Stimulated activated memory B cell treated with anti-CD40 and anti-IgM and Interleukin-4, amounts not matched to agents 10 μg/mL and 1 μg/mL and 100 μg/mL, for 72 hours (primary cell): ENCODE data around the gene SNX33.
"Not testable (repeated sequence)": the region's sequence is repeated elsewhere in the genome, so short reads cannot be mapped to it uniquely, and the experiment has no call there.

ENCODE experiments used
- ATAC-seq: fragments of 150-1000 bp; cut with Tn5 transposase; 2 replicates; pipeline ENCODE4 v1.10.0; 2021
- H3K27ac Mint-ChIP-seq: one replicate; pipeline ENCODE4 v1.8.0; 2022; ENCODE audit warnings: mild to moderate bottlenecking, mixed read lengths
- H3K27me3 Mint-ChIP-seq: one replicate; pipeline ENCODE4 v1.8.0; 2022; ENCODE audit warnings: mixed read lengths
- H3K36me3 Mint-ChIP-seq: one replicate; pipeline ENCODE4 v1.8.0; 2022; ENCODE audit warnings: mixed read lengths
- H3K4me1 Mint-ChIP-seq: one replicate; pipeline ENCODE4 v1.8.0; 2022; ENCODE audit warnings: mixed read lengths
- H3K4me3 Mint-ChIP-seq: one replicate; pipeline ENCODE4 v1.8.0; 2022; ENCODE audit warnings: mild to moderate bottlenecking, moderate library complexity, mixed read lengths
- H3K9me3 Mint-ChIP-seq: one replicate; pipeline ENCODE4 v1.8.0; 2022; ENCODE audit warnings: mixed read lengths

Gene SNX33

GRCh38 chr15:75682181-75683135 lies 34.7 kb downstream of the SNX33 start:
- Mint-ChIP-seq H3K4me1 (peaks cover 6% of the 10 kb centered on the region), H3K27me3 (peaks cover 3% of the 10 kb centered on the region), H3K4me3 (no peak overlapping the region)

DNA sequence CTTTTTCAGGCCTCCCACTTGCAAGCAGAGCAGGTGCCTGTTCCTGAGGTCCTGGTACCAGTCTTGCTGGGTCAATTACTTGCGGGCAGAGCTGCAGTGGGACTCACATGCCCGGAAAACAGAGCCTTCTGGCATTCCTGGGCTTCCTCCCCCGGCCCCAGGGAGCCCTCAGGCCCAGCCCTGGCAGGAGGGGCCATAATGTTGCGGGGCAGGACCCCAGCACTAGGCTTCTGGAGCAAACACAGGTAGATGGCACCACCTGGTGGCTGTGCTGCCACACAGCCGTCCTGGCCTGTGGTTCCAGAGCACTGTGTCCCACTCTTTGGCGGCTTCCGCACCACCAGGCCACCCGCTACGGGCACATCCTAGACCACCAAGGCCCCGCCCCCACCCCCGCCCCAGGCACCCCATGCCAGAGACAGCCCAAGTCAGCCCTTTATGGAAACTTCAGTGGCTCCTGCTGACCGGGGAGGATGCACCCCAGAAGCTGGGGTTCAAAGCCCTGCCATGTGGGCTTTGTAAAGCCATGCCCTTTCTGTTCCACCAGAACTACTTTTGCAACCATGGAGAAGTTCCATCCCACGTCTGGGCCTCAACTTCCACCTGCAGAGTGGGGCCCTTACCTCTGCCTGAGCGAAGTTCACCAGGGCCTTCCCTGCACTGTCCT lies 36.1 kb downstream of the SNX33 start:
- H3K27ac Mint-ChIP-seq: not testable (repeated sequence)

More at GRCh38 chr15:75682181-75683135, 34.7 kb downstream of the SNX33 start:
- H3K9me3 Mint-ChIP-seq: no peaks in the 10 kb centered on the region
- no peak overlapping the region for H3K27ac Mint-ChIP-seq
- no peak for ATAC-seq
- no peaks in the 10 kb centered on the region for H3K36me3 Mint-ChIP-seq

GRCh38 chr15:75684648-75685047 lies 36.9 kb downstream of the SNX33 start:
- Mint-ChIP-seq H3K4me3 (no peak overlapping the region), H3K4me1 (no peaks in the 10 kb centered on the region), H3K27me3 (peaks cover 15% of the 10 kb centered on the region), H3K9me3 (no peaks in the 10 kb centered on the region), H3K36me3 (no peaks in the 10 kb centered on the region), H3K27ac (no peak overlapping the region)
- ATAC-seq: no peak

More for the DNA sequence above, 36.1 kb downstream of the SNX33 start:
- not testable (repeated sequence) for H3K4me3 Mint-ChIP-seq, H3K4me1 Mint-ChIP-seq, H3K36me3 Mint-ChIP-seq, H3K9me3 Mint-ChIP-seq
- peaks cover 15% of the 10 kb centered on the region for H3K27me3 Mint-ChIP-seq
- ATAC-seq: peak; percentile 82

DNA sequence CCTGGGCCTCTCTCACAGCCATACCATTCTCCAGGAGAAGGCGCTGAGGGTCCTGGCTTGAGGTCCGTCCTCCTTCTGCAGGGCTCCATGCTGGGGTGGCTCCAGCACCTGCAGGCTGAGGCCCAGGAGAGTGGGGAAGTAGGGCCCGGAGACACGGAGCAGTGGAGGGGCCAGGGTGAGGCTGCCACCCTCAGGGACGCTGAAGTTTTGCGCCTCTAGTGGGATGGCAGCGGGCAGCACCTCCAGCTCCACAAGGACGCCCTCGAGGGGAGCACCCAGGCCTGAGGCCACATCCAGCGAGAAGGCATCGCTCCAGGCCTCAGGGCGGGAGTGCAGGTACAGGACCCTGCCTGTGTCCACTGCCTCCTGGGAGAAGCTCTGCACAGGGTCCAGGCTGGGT lies 37.5 kb downstream of the SNX33 start:
- ATAC-seq: no peak

GRCh38 chr15:75686212-75686642 lies 38.5 kb downstream of the SNX33 start:
- not testable (repeated sequence) for H3K27ac Mint-ChIP-seq, H3K9me3 Mint-ChIP-seq, H3K4me3 Mint-ChIP-seq, H3K4me1 Mint-ChIP-seq, H3K36me3 Mint-ChIP-seq
- ATAC-seq: peak; percentile 73
- H3K27me3 Mint-ChIP-seq: peaks cover 15% of the 10 kb centered on the region

More for the DNA sequence above, 37.5 kb downstream of the SNX33 start:
- Mint-ChIP-seq H3K9me3 (no peaks in the 10 kb centered on the region), H3K27me3 (peaks cover 15% of the 10 kb centered on the region), H3K4me3 (no peak overlapping the region), H3K36me3 (no peaks in the 10 kb centered on the region), H3K4me1 (no peaks in the 10 kb centered on the region), H3K27ac (no peak overlapping the region)

GRCh38 chr15:75687486-75688277 lies 40.0 kb downstream of the SNX33 start:
- no peaks in the 10 kb centered on the region for H3K36me3 Mint-ChIP-seq
- no peak overlapping the region for H3K4me3 Mint-ChIP-seq
- ATAC-seq: no peak
- H3K4me1 Mint-ChIP-seq: peaks cover 7% of the 10 kb centered on the region
- no peak overlapping the region for H3K27ac Mint-ChIP-seq
- peaks cover 22% of the 10 kb centered on the region for H3K27me3 Mint-ChIP-seq
- H3K9me3 Mint-ChIP-seq: no peaks in the 10 kb centered on the region

GRCh38 chr15:75688278-75688557 lies 40.5 kb downstream of the SNX33 start:
- H3K4me3 Mint-ChIP-seq: no peak overlapping the region
- H3K36me3 Mint-ChIP-seq: no peaks in the 10 kb centered on the region
- H3K4me1 Mint-ChIP-seq: peaks cover 8% of the 10 kb centered on the region
- no peak overlapping the region for H3K27ac Mint-ChIP-seq
- no peaks in the 10 kb centered on the region for H3K9me3 Mint-ChIP-seq
- H3K27me3 Mint-ChIP-seq: peaks cover 26% of the 10 kb centered on the region
- no peak for ATAC-seq

GRCh38 chr15:75688831-75689230 lies 41.1 kb downstream of the SNX33 start:
- no peak overlapping the region for H3K27ac Mint-ChIP-seq
- peaks cover 14% of the 10 kb centered on the region for H3K4me1 Mint-ChIP-seq
- ATAC-seq: no peak
- peaks cover 26% of the 10 kb centered on the region for H3K27me3 Mint-ChIP-seq
- no peak overlapping the region for H3K4me3 Mint-ChIP-seq
- H3K36me3 Mint-ChIP-seq: no peaks in the 10 kb centered on the region
- no peaks in the 10 kb centered on the region for H3K9me3 Mint-ChIP-seq

- not testable (repeated sequence) for H3K9me3 Mint-ChIP-seq, H3K4me3 Mint-ChIP-seq, ATAC-seq, H3K36me3 Mint-ChIP-seq, H3K27ac Mint-ChIP-seq
- Mint-ChIP-seq H3K27me3 (peaks cover 27% of the 10 kb centered on the region), H3K4me1 (peaks cover 20% of the 10 kb centered on the region)
Measured at GRCh38 chr15:75689429-75689828, 41.7 kb downstream of the SNX33 start.

DNA sequence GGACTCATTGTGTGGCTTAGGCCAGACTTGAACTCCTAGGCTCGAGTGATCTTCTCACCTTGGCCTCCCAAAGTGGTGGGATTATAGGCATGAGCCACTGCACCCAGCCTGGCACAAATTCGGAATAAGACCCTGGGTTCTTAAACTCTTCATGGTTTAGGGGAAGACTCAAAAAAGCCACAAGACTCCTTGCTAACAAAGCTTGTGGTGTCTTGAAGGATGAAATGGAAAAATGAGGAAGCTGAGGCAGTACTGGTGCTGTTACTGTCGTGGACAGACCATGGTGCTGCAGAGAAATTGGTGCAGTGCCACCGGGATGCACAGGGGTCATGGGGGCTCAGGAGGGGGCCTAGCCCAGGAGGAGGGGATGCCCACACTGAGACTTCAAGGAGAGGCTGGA lies 44.6 kb downstream of the SNX33 start:
- Mint-ChIP-seq H3K4me1 (peaks cover 41% of the 10 kb centered on the region), H3K27me3 (peaks cover 38% of the 10 kb centered on the region)
- not testable (repeated sequence) for H3K27ac Mint-ChIP-seq, H3K9me3 Mint-ChIP-seq, ATAC-seq, H3K36me3 Mint-ChIP-seq, H3K4me3 Mint-ChIP-seq

- Mint-ChIP-seq H3K4me1 (peaks cover 48% of the 10 kb centered on the region), H3K27me3 (peaks cover 31% of the 10 kb centered on the region)
- H3K27ac Mint-ChIP-seq, H3K36me3 Mint-ChIP-seq, ATAC-seq, H3K4me3 Mint-ChIP-seq, H3K9me3 Mint-ChIP-seq: not testable (repeated sequence)
Measured at GRCh38 chr15:75693028-75693427, 45.3 kb downstream of the SNX33 start.

DNA sequence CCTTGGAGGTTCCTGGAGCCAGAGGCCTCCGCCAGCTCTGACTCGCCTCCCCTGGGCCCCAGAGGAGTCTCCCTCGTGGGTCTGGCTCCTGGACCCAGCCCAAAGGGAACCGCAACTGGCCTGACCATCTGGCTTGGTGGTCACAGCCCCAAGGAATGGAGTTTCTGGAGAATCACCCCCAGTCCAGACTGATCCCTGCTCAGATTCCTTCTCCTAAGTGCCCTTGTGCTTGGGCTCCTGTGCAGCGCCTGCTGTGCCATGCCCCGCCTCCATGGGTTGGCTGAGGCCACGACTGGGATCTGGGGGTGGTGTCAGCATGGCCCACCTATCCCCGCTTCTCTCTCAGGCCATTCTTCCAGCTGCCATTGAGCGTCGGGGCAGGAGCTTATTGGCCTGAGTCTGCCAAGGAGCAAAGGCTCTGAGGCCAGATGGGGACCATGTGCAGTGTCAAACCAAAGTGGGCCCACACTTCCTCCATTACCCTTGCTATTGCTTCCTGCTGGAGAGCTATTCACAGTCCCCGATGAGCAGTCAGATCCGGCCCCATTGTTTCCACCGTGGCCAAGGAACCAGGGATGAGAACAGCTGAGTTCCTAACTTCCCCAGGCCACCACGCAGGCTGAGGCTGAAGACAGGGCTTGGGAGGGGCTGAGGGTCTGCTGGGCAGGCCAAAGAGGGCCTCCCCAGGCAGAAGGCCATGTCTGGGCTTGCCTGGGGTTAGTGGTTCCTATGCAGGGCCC lies 46.0 kb downstream of the SNX33 start:
- no peak overlapping the region for H3K27ac Mint-ChIP-seq
- peaks cover 26% of the 10 kb centered on the region for H3K27me3 Mint-ChIP-seq
- H3K4me1 Mint-ChIP-seq: peaks cover 48% of the 10 kb centered on the region
- H3K4me3 Mint-ChIP-seq: no peak overlapping the region
- H3K36me3 Mint-ChIP-seq: no peaks in the 10 kb centered on the region
- no peaks in the 10 kb centered on the region for H3K9me3 Mint-ChIP-seq
- ATAC-seq: no peak

DNA sequence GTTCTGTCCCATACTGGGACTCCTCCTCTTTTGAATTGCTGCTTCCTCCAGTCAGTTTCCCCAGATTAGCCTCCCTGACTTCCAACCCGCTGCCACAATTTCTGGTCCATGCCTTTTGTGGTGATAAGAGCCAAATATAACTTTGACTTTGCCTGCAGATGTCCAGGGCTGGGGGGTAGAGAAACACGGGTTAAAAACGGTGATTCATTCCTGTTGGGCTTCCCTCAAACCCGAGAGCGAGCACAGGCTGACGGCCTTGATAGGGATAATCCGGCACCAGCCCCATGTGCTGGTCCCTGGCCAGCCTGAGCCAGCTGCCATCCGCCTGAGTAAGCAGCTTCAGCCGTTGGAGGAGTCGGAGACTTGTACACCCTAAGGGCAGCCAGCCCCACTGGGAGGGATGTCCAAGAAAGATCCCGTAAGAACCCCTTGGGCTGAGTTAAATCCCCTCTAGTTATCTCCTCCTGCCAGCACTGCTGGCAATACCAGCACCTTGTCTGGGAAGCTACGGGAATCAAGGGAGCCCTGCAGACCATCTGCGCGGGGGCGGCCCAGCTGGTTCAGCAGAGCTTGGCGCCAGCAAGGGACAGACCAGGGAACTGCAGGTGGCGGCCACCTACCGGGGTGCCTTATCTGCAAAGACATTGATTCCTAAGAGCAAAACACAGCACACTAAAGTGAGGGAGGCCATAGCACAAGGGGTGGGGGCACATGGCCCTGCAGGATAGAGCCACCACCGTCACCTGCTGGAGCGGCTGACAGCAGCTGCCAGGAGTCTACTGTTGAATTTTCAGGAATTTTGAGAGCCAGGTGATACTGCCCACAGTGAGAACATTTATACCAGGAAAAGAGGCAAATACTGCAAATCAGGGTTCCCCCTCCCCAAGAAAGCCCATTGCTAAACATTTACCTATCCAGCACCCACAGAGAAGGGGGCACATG lies 46.8 kb downstream of the SNX33 start:
- H3K27me3 Mint-ChIP-seq: peaks cover 26% of the 10 kb centered on the region
- H3K9me3 Mint-ChIP-seq: no peaks in the 10 kb centered on the region
- H3K27ac Mint-ChIP-seq: peak overlapping the region; percentile 42
- no peak for ATAC-seq
- no peak overlapping the region for H3K4me3 Mint-ChIP-seq
- H3K36me3 Mint-ChIP-seq: no peaks in the 10 kb centered on the region
- H3K4me1 Mint-ChIP-seq: peaks cover 54% of the 10 kb centered on the region

DNA sequence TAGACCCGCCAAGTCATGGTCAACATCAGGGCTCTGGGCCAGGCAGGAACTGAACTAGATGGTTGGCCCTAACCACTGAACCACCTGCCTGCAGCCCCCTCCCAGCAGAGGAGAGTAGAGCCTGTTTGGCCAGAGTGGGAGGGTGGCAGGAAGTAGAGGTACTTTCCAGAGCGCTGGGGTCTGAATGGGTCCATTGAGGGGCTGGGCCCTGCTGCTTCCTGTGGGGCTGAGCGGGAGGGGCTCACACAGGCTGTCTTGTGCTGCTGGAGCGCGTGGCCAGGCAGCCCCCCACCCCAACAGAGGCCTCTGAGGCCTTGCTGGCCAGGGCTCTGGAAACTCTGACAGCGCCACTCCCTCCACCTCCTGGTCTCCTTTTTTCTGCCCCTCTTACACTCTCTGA lies 47.5 kb downstream of the SNX33 start:
- Mint-ChIP-seq H3K4me1 (peaks cover 62% of the 10 kb centered on the region), H3K4me3 (peak overlapping the region; percentile 53), H3K9me3 (no peaks in the 10 kb centered on the region), H3K27me3 (peaks cover 26% of the 10 kb centered on the region), H3K27ac (peak overlapping the region; percentile 42), H3K36me3 (no peaks in the 10 kb centered on the region)
- no peak for ATAC-seq
